ENCODE data around the gene NIT2. TPM values are rescaled to one million over a fixed set of nuclear protein-coding genes. Genes with fewer than 3 reads are reported as not detected.

NIT2 gene
- total and polyA plus RNA-seq, 2 of the 4 experiments (the other 2 are of a cell fraction), result 12.4 to 27.1 TPM

- no peak overlapping the region for H4K91ac ChIP-seq (ENCODE audit: insufficient read depth, low read depth, low read length)
- no peak overlapping the region for H2AFZ ChIP-seq (replicated peaks; ENCODE audit: low read length, poor library complexity)
- no peak overlapping the region for H3K56ac ChIP-seq (ENCODE audit: extremely low read depth, insufficient read depth, low read length)
- H2BK120ac ChIP-seq (ENCODE audit: low read depth, low read length), result no peak overlapping the region
- TF ChIP-seq MAFK (IDR thresholded peaks at IDR 0.05; ENCODE audit: low read depth, low read length) (no peak), POLR2A (IDR thresholded peaks at IDR 0.05; ENCODE audit: low read depth, low read length) (no peak), SMC3 (IDR thresholded peaks at IDR 0.05; ENCODE audit: low read depth, low read length) (no peak), RFX5 (IDR thresholded peaks at IDR 0.05; ENCODE audit: low read depth, low read length) (no peak), RAD21 (IDR thresholded peaks at IDR 0.05; ENCODE audit: low read length) (no peak), CTCF (conservative IDR thresholded peaks at IDR 0.05; ENCODE audit: low read depth, low read length) (no peak), RCOR1 (IDR thresholded peaks at IDR 0.05; ENCODE audit: insufficient replicate concordance, low read length) (no peak), BHLHE40 (IDR thresholded peaks at IDR 0.05; ENCODE audit: low read depth, low read length) (no peak)
- H3K23ac ChIP-seq (ENCODE audit: low read depth, low read length), result no peak overlapping the region
- H3K27me3 ChIP-seq (ENCODE audit: control insufficient read depth, insufficient read depth, low read length), result no peaks in the 10 kb centered on the region
- H4K8ac ChIP-seq (ENCODE audit: low read depth in 2 of 2, low read length in 2 of 2), result no peak overlapping the region
- H3K27ac ChIP-seq (ENCODE audit: insufficient read depth, low read length), result no peak overlapping the region
- POLR2A ChIA-PET (ENCODE audit: unreplicated experiment), result no interaction called here
- dilution Hi-C loops (cut with HindIII; ENCODE audit: low sequenced_read_pairs, unreplicated experiment) (no loop called here), in situ Hi-C loops (cut with MboI; ENCODE audit: low sequenced_read_pairs) (no loop called here), intact Hi-C loops (cut with micrococcal nuclease) (no loop called here)
- peaks cover 37% of the 10 kb centered on the region for H3K36me3 ChIP-seq (ENCODE audit: control insufficient read depth, insufficient read depth, low read length)
- CTCF ChIA-PET, result no interaction called here
- peaks cover 8 to 19% of the 10 kb centered on the region in 2 experiments for H3K79me1 ChIP-seq (ENCODE audit: low read depth in 1 of 2, low read length in 2 of 2)
- H3K4me3 ChIP-seq (ENCODE audit: insufficient read depth, low read depth, low read length), result no peak overlapping the region
- no peak overlapping the region for H2BK20ac ChIP-seq (ENCODE audit: low read depth, low read length)
- ATAC-seq (ENCODE audit: low read depth), result no peak
- no peak overlapping the region for H3K18ac ChIP-seq (ENCODE audit: low read depth, low read length)
- H2AK5ac ChIP-seq (ENCODE audit: low read depth, low read length), result no peak overlapping the region
- H4K20me1 ChIP-seq (ENCODE audit: insufficient read depth, low read length), result 0 out of 2 replicates have a peak, but pooled peaks cover 4% of the 10 kb centered on the region
- no peak for DNase-seq
- WGBS, 2 experiments (ENCODE audit: extremely low coverage in 2 of 2, insufficient read length in 1 of 2), result no CpG with 5 or more reads among the region's 8 CpGs
- no peaks in the 10 kb centered on the region for H3K9me3 ChIP-seq (ENCODE audit: control insufficient read depth, insufficient read depth, low read length)
- H3K14ac ChIP-seq (replicated peaks; ENCODE audit: low read depth, low read length), result no peak overlapping the region
- no peak overlapping the region for H3K4ac ChIP-seq (ENCODE audit: low read depth, low read length)
- no peak overlapping the region for H2AK9ac ChIP-seq (replicated peaks; ENCODE audit: low read depth, low read length, poor library complexity)
- H3K4me2 ChIP-seq (ENCODE audit: low read depth, low read length), result no peak overlapping the region
- no peak overlapping the region for H4K5ac ChIP-seq (ENCODE audit: low read depth, low read length)
- peaks cover 3% of the 10 kb centered on the region; the same call in 1 of the 2 replicates for H3K9me1 ChIP-seq (ENCODE audit: insufficient read depth, low read length)
- BruUV-seq (replicated peaks), result no TSS peak
- 0 out of 2 replicates have a peak, but pooled peaks cover 2% of the 10 kb centered on the region for H3K4me1 ChIP-seq (ENCODE audit: control insufficient read depth, insufficient read depth, low read length)
- no peak overlapping the region for H3K9ac ChIP-seq (ENCODE audit: low read depth, low read length)
- no peak overlapping the region for H2BK15ac ChIP-seq (ENCODE audit: low read depth, low read length)
- H2BK5ac ChIP-seq (ENCODE audit: low read depth, low read length, poor library complexity, severe bottlenecking), result no peak overlapping the region
These were observed 33.9 kb downstream of the NIT2 start for GRCh38 chr3:100368441-100368840.
